T-cell (primary cell): Measurements from ENCODE around the gene AKAP13. TPM values are rescaled to one million over a fixed set of nuclear protein-coding genes. Genes with fewer than 3 reads are reported as not detected.

Experiments used
- ATAC-seq, 4 experiments: fragments of 200-7000 bp in 3 of 4; fragments of 150-1000 bp in 1 of 4; cut with Tn5 transposase; replicated peaks in 1 of 4; 1 replicate in 3 of 4; 2 replicates in 1 of 4; pipeline ENCODE4 v1.10.0; 2021; ENCODE audit warnings: moderate library complexity in 3 of 4, mild to moderate bottlenecking in 2 of 4, moderate number of reproducible peaks in 1 of 4
- CTCF ChIA-PET, 2 donors: fragments of 300-600 bp; sonication (Branson Sonifier 250); formaldehyde crosslinking; loops; one replicate each; lab custom pipeline; 2022; ENCODE audit warnings: antibody characterized with exemption in 2 of 2; lab: Charles Lee
- POLR2A ChIA-PET, 2 donors: fragments of 300-600 bp; sonication (Branson Sonifier 250); formaldehyde crosslinking; loops; one replicate each; lab custom pipeline; 2022; ENCODE audit warnings: antibody characterized with exemption in 2 of 2; lab: Charles Lee
- DNase-seq, 35 experiments: peaks; one replicate each; pipeline versions ENCODE4 v3.0.0 to v3.0.0-alpha.2; 2013 to 2023
- H3K27ac ChIP-seq: one replicate; pipeline ENCODE4 v1.5.1; 2013; ENCODE audit warnings: low read length
- H3K27me3 ChIP-seq, 2 experiments: replicated peaks in 1 of 2; 1 replicate in 1 of 2; 2 replicates in 1 of 2; pipeline versions ENCODE4 v1.6.1 to v1.7.0; 2013; ENCODE audit warnings: low read length in 1 of 2, mixed read lengths in 1 of 2; ENCODE audit not compliant: control insufficient read depth in 2 of 2, insufficient read depth in 2 of 2; ENCODE audit errors: extremely low read depth in 1 of 2
- H3K36me3 ChIP-seq, 2 donors: 1 replicate in 1 of 2; 2 replicates in 1 of 2; pipeline versions ENCODE4 v1.6.1 to v1.7.0; 2013; ENCODE audit warnings: low read length in 1 of 2; ENCODE audit not compliant: control insufficient read depth in 2 of 2, insufficient read depth in 1 of 2; ENCODE audit errors: extremely low read depth in 1 of 2
- H3K4me1 ChIP-seq, 2 experiments: 1 replicate in 1 of 2; 2 replicates in 1 of 2; pipeline versions ENCODE4 v1.6.1 to v1.7.0; 2013; ENCODE audit warnings: low read length in 2 of 2, mixed read lengths in 1 of 2; ENCODE audit not compliant: insufficient read depth in 2 of 2, control insufficient read depth in 1 of 2; ENCODE audit errors: extremely low read depth in 1 of 2
- H3K4me3 ChIP-seq, 2 donors: 1 replicate in 1 of 2; 2 replicates in 1 of 2; pipeline versions ENCODE4 v1.5.1 to v1.7.0; 2013; ENCODE audit warnings: mild to moderate bottlenecking in 2 of 2, low read length in 1 of 2, moderate library complexity in 1 of 2; ENCODE audit not compliant: control insufficient read depth in 1 of 2; ENCODE audit errors: extremely low read depth in 1 of 2
- H3K9me3 ChIP-seq: 2 replicates; pipeline ENCODE4 v1.7.0; 2013
- H3K27ac Mint-ChIP-seq, 2 donors: one replicate each; pipeline ENCODE4 v1.8.0; 2020 to 2021; ENCODE audit warnings: mild to moderate bottlenecking in 2 of 2, mixed read lengths in 2 of 2
- H3K27me3 Mint-ChIP-seq, 2 donors: one replicate each; pipeline ENCODE4 v1.8.0; 2021 to 2022; ENCODE audit warnings: mixed read lengths in 2 of 2
- H3K36me3 Mint-ChIP-seq: one replicate; pipeline ENCODE4 v1.8.0; 2021; ENCODE audit warnings: mixed read lengths
- H3K4me1 Mint-ChIP-seq, 3 donors: one replicate each; pipeline ENCODE4 v1.8.0; 2020 to 2022; ENCODE audit warnings: mixed read lengths in 3 of 3, mild to moderate bottlenecking in 1 of 3
- H3K4me3 Mint-ChIP-seq, 3 donors: one replicate each; pipeline ENCODE4 v1.8.0; 2020 to 2022; ENCODE audit warnings: mild to moderate bottlenecking in 3 of 3, mixed read lengths in 3 of 3, moderate library complexity in 3 of 3
- H3K9me3 Mint-ChIP-seq, 3 donors: one replicate each; pipeline ENCODE4 v1.8.0; 2020 to 2022; ENCODE audit warnings: mixed read lengths in 3 of 3
- WGBS: methylation state at CpG from one replicate; pipeline ENCODE4 v1.1.5; 2013; ENCODE audit warnings: missing lambda C conversion rate; ENCODE audit not compliant: insufficient coverage; 5-methylcytosine and 5-hydroxymethylcytosine counted together
- total RNA-seq, 35 experiments: library from RNA in 6 of 35; stranded (reverse) in 6 of 35; fragments of 120-200 nt in 1 of 35; gene quantifications; one replicate each; pipeline versions ENCODE4 v1.2.1 to v1.2.4 and lab custom pipeline; 2013 to 2026

Gene AKAP13
- total RNA-seq, 5 donors from 2014 or later (not counting 1 experiment from before 2014, with no cell fraction given) = 232 to 391 (median 281) TPM

GRCh38 chr15:85625166-85625830, 244.9 kb downstream of the AKAP13 start:
- peaks cover 71 to 76% (median 75%) of the 10 kb centered on the region in 3 donors for H3K4me1 Mint-ChIP-seq
- Histone ChIP-seq H3K27ac (peak overlapping the region; percentile 69), H3K27me3 (no peaks in the 10 kb centered on the region), H3K4me3 (no peak overlapping the region), H3K36me3 (peaks cover 0 to 5% of the 10 kb centered on the region in 2 donors), H3K9me3 (no peaks in the 10 kb centered on the region), H3K4me1 (peaks cover 30 to 31% of the 10 kb centered on the region in 2 experiments)
- ChIA-PET CTCF (interaction anchor here in 1 of 2 donors (0.7 to 2.3 kb wide), 6 partner anchors 9 to 71 kb away, joined by 3 to 6 read pairs (median 4); no protein-coding TSS in a partner anchor), POLR2A (interaction anchor here in 1 of 2 donors (0.6 to 2.2 kb wide), 8 partner anchors 21 to 65 kb away, joined by 3 to 10 read pairs (median 4); no protein-coding TSS in a partner anchor)
- peak; percentile 35 to 57 (median 54) for ATAC-seq
- no peaks in the 10 kb centered on the region for H3K9me3 Mint-ChIP-seq
- peak overlapping the region; percentile 11 to 69 (median 66) for H3K4me3 Mint-ChIP-seq
- WGBS = 28% methylated on average over 5 of the region's 7 CpGs
- no peaks in the 10 kb centered on the region for H3K27me3 Mint-ChIP-seq
- H3K27ac Mint-ChIP-seq = peak overlapping the region; percentile 81 to 96
- H3K36me3 Mint-ChIP-seq = peaks cover 30% of the 10 kb centered on the region
- peak in 19 of 35 experiments; percentile 13 to 59 (median 22) for DNase-seq

- Histone ChIP-seq H3K4me3 (no peak overlapping the region), H3K9me3 (no peaks in the 10 kb centered on the region), H3K27me3 (no peaks in the 10 kb centered on the region), H3K36me3 (peaks cover 0 to 5% of the 10 kb centered on the region in 2 donors), H3K27ac (peak overlapping the region; percentile 69), H3K4me1 (peaks cover 27 to 29% of the 10 kb centered on the region in 2 experiments)
- peak in 14 of 35 experiments; percentile 6 to 70 (median 26) for DNase-seq
- Mint-ChIP-seq H3K27ac (peak overlapping the region; percentile 81 to 96), H3K27me3 (no peaks in the 10 kb centered on the region), H3K4me3 (peak overlapping the region; percentile 11 to 69 (median 66)), H3K4me1 (peaks cover 71 to 78% (median 77%) of the 10 kb centered on the region in 3 donors), H3K9me3 (no peaks in the 10 kb centered on the region), H3K36me3 (peaks cover 32% of the 10 kb centered on the region)
- POLR2A ChIA-PET = interaction anchor here in 1 of 2 donors (0.6 to 2.2 kb wide), 5 partner anchors 21 to 65 kb away, joined by 3 to 10 read pairs (median 5); no protein-coding TSS in a partner anchor
- WGBS = no CpG with 5 or more reads among the region's 1 CpG
- CTCF ChIA-PET = interaction anchor here in 1 of 2 donors (0.6 to 2.3 kb wide), 6 partner anchors 9 to 193 kb away, joined by 3 to 6 read pairs (median 3); no protein-coding TSS in a partner anchor
- peak; percentile 64 to 82 (median 77) for ATAC-seq
These were observed 245.5 kb downstream of the AKAP13 start for GRCh38 chr15:85625856-85626255.

- POLR2A ChIA-PET = interaction anchor here in 1 of 2 donors (0.7 kb wide), 1 partner anchor 33 kb away, joined by 3 read pairs; no protein-coding TSS in a partner anchor
- no peak overlapping the region for H3K27ac ChIP-seq
These were observed 247.0 kb downstream of the AKAP13 start for GRCh38 chr15:85627213-85627935.

GRCh38 chr15:85630311-85630710, 249.9 kb downstream of the AKAP13 start:
- Histone ChIP-seq H3K9me3 (no peaks in the 10 kb centered on the region), H3K27ac (no peak overlapping the region), H3K36me3 (peaks cover 0 to 5% of the 10 kb centered on the region in 2 donors), H3K27me3 (no peaks in the 10 kb centered on the region), H3K4me1 (peaks cover 7 to 10% of the 10 kb centered on the region in 2 experiments), H3K4me3 (no peak overlapping the region)
- Mint-ChIP-seq H3K4me3 (no peak overlapping the region), H3K27ac (peak overlapping the region in 1 of 2 donors; percentile 77), H3K9me3 (no peaks in the 10 kb centered on the region), H3K4me1 (peaks cover 41 to 49% (median 48%) of the 10 kb centered on the region in 3 donors), H3K36me3 (peaks cover 37% of the 10 kb centered on the region), H3K27me3 (no peaks in the 10 kb centered on the region)
- no peak for ATAC-seq
- CTCF ChIA-PET = no interaction called here
- DNase-seq = no peak
- 100% methylated on average over 1 of the region's 4 CpGs for WGBS
- POLR2A ChIA-PET = interaction anchor here in 1 of 2 donors (0.7 kb wide), 1 partner anchor 48 kb away, joined by 3 read pairs; no protein-coding TSS in a partner anchor

More at GRCh38 chr15:85627213-85627935, 247.0 kb downstream of the AKAP13 start:
- peaks cover 32% of the 10 kb centered on the region for H3K36me3 Mint-ChIP-seq
- CTCF ChIA-PET = interaction anchor here in 1 of 2 donors (0.7 kb wide), 1 partner anchor 42 kb away, joined by 3 read pairs; no protein-coding TSS in a partner anchor
- Histone ChIP-seq H3K36me3 (peaks cover 0 to 5% of the 10 kb centered on the region in 2 donors), H3K27me3 (no peaks in the 10 kb centered on the region), H3K4me3 (no peak overlapping the region), H3K9me3 (no peaks in the 10 kb centered on the region), H3K4me1 (peaks cover 23 to 29% of the 10 kb centered on the region in 2 experiments)
- no peaks in the 10 kb centered on the region for H3K27me3 Mint-ChIP-seq
- 99% methylated on average over 6 of the region's 6 CpGs for WGBS
- H3K4me1 Mint-ChIP-seq = peaks cover 64 to 69% (median 69%) of the 10 kb centered on the region in 3 donors
- no peak for DNase-seq
- no peak for ATAC-seq
- no peak overlapping the region for H3K4me3 Mint-ChIP-seq
- H3K9me3 Mint-ChIP-seq = no peaks in the 10 kb centered on the region
- H3K27ac Mint-ChIP-seq = peak overlapping the region; percentile 4 to 23

- no peak overlapping the region for H3K4me3 ChIP-seq
- H3K27ac Mint-ChIP-seq = peak overlapping the region in 1 of 2 donors; percentile 28
- no peaks in the 10 kb centered on the region for H3K27me3 Mint-ChIP-seq
- peaks cover 3% of the 10 kb centered on the region in 2 experiments for H3K4me1 ChIP-seq
- ATAC-seq (no peak), DNase-seq (no peak)
- no peaks in the 10 kb centered on the region for H3K9me3 ChIP-seq
- H3K27ac ChIP-seq = no peak overlapping the region
- H3K27me3 ChIP-seq = no peaks in the 10 kb centered on the region
- peaks cover 0 to 5% of the 10 kb centered on the region in 2 donors for H3K36me3 ChIP-seq
- H3K4me3 Mint-ChIP-seq = no peak overlapping the region
- ChIA-PET POLR2A (interaction anchor here in 1 of 2 donors (0.7 kb wide), 1 partner anchor 49 kb away, joined by 3 read pairs; no protein-coding TSS in a partner anchor), CTCF (no interaction called here)
- H3K9me3 Mint-ChIP-seq = no peaks in the 10 kb centered on the region
- peaks cover 34% of the 10 kb centered on the region for H3K36me3 Mint-ChIP-seq
- no CpG with 5 or more reads among the region's 2 CpGs for WGBS
- H3K4me1 Mint-ChIP-seq = peaks cover 41 to 43% (median 43%) of the 10 kb centered on the region in 3 donors
These were observed 250.6 kb downstream of the AKAP13 start for GRCh38 chr15:85631018-85631417.

- CTCF ChIA-PET = no interaction called here
- peaks cover 0 to 5% of the 10 kb centered on the region in 2 donors for H3K36me3 ChIP-seq
- H3K9me3 ChIP-seq = no peaks in the 10 kb centered on the region
- H3K4me1 ChIP-seq = peaks cover 0 to 3% of the 10 kb centered on the region in 2 experiments
- H3K27me3 Mint-ChIP-seq = no peaks in the 10 kb centered on the region
- no peak overlapping the region for H3K27ac ChIP-seq
- no peak overlapping the region for H3K4me3 Mint-ChIP-seq
- H3K9me3 Mint-ChIP-seq = no peaks in the 10 kb centered on the region
- no peak for ATAC-seq
- no peak for DNase-seq
- H3K27me3 ChIP-seq = no peaks in the 10 kb centered on the region
- peaks cover 39 to 42% (median 40%) of the 10 kb centered on the region in 3 donors for H3K4me1 Mint-ChIP-seq
- H3K36me3 Mint-ChIP-seq = peaks cover 37% of the 10 kb centered on the region
- POLR2A ChIA-PET = no interaction called here
- WGBS = 100% methylated on average over 1 of the region's 4 CpGs
- no peak overlapping the region for H3K4me3 ChIP-seq
- no peak overlapping the region for H3K27ac Mint-ChIP-seq
These were observed 251.6 kb downstream of the AKAP13 start for GRCh38 chr15:85632014-85632413.
